Fibroblast of lung (primary cell): Measurements from ENCODE around the gene NSUN2. TPM values are rescaled to one million over a fixed set of nuclear protein-coding genes. Genes with fewer than 3 reads are reported as not detected.

Source experiments
- DNase-seq, 2 donors: peaks; one replicate each; pipeline versions ENCODE4 v3.0.0 to v3.0.0-alpha.2; 2010; ENCODE audit warnings: low read depth in 2 of 2
- H2AFZ ChIP-seq: 2 replicates; pipeline ENCODE4 v1.5.1; 2012; ENCODE audit warnings: low read length, control low read depth, inconsistent platforms
- H3K27ac ChIP-seq: 2 replicates; pipeline ENCODE4 v1.5.1; 2011; ENCODE audit warnings: low read length, control low read depth; ENCODE audit not compliant: insufficient read depth
- H3K27me3 ChIP-seq: 2 replicates; pipeline ENCODE4 v1.5.1; 2011; ENCODE audit warnings: mild to moderate bottlenecking, low read length; ENCODE audit not compliant: control insufficient read depth, insufficient read depth
- H3K36me3 ChIP-seq: 2 replicates; pipeline ENCODE4 v1.5.1; 2011; ENCODE audit warnings: low read length; ENCODE audit not compliant: control insufficient read depth, insufficient read depth
- H3K4me1 ChIP-seq: 2 replicates; pipeline ENCODE4 v1.5.1; 2011; ENCODE audit warnings: low read length; ENCODE audit not compliant: control insufficient read depth, insufficient read depth; ENCODE audit errors: extremely low read depth
- H3K4me2 ChIP-seq: 2 replicates; pipeline ENCODE4 v1.5.1; 2011; ENCODE audit warnings: low read length, control low read depth; ENCODE audit not compliant: insufficient read depth; ENCODE audit errors: extremely low read depth
- H3K4me3 ChIP-seq, 4 experiments: fragments of 200-600 bp in 1 of 4; sonication (generic) in 1 of 4; replicated peaks in 1 of 4; 2 replicates each; pipeline ENCODE4 v1.5.1; 2011 to 2016; ENCODE audit warnings: low read length in 4 of 4, low read depth in 3 of 4, mild to moderate bottlenecking in 3 of 4, control low read depth in 2 of 4, inconsistent platforms in 1 of 4, mixed read lengths in 1 of 4; ENCODE audit not compliant: insufficient read depth in 1 of 4; ENCODE audit errors: control extremely low read depth in 1 of 4
- H3K79me2 ChIP-seq: 2 replicates; pipeline ENCODE4 v1.5.1; 2012; ENCODE audit warnings: mild to moderate bottlenecking, low read length, inconsistent platforms; ENCODE audit not compliant: control insufficient read depth, insufficient read depth
- H3K9ac ChIP-seq: 2 replicates; pipeline ENCODE4 v1.5.1; 2011; ENCODE audit warnings: mild to moderate bottlenecking, low read length, control low read depth; ENCODE audit not compliant: insufficient read depth
- H3K9me3 ChIP-seq: 2 replicates; pipeline ENCODE4 v1.5.1; 2012; ENCODE audit warnings: low read depth, low read length; ENCODE audit not compliant: control insufficient read depth, insufficient read depth
- H4K20me1 ChIP-seq: 2 replicates; pipeline ENCODE4 v1.5.1; 2011; ENCODE audit warnings: low read length; ENCODE audit not compliant: control insufficient read depth, insufficient read depth; ENCODE audit errors: extremely low read depth
- EZH2 ChIP-seq: IDR thresholded peaks from 2 replicates; pipeline ENCODE4 v1.5.1; 2012; ENCODE audit warnings: low read length, control low read depth, mild to moderate bottlenecking; ENCODE audit errors: missing control alignments
- polyA plus RNA-seq, 2 donors: library from polyadenylated mRNA; depleted of rRNA in 1 of 2; stranded (reverse) in 1 of 2; unstranded in 1 of 2; fragments of >200 nt; gene quantifications; 2 replicates each; pipeline ENCODE4 v1.2.1, GENCODE V29; 2011 to 2012; ENCODE audit warnings: missing spikeins in 1 of 2
- total RNA-seq: library from RNA; depleted of rRNA; stranded (reverse); fragments of >200 nt; gene quantifications from 2 replicates; pipeline ENCODE4 v1.2.1, GENCODE V29; 2014
- TF ChIP-seq, protein P1 (sequence below), 2 donors: IDR thresholded peaks in 1 of 2; conservative IDR thresholded peaks in 1 of 2; 1 replicate in 1 of 2; 2 replicates in 1 of 2; pipeline ENCODE4 v1.5.1; 2011 to 2012; ENCODE audit warnings: low read length in 2 of 2, control low read depth in 1 of 2, inconsistent platforms in 1 of 2, low read depth in 1 of 2, mild to moderate bottlenecking in 1 of 2

NSUN2 gene
- total and polyA plus RNA-seq, 2 donors (not counting 1 experiment from before 2014, with no cell fraction given): 40.2 to 43.6 TPM

DNA sequence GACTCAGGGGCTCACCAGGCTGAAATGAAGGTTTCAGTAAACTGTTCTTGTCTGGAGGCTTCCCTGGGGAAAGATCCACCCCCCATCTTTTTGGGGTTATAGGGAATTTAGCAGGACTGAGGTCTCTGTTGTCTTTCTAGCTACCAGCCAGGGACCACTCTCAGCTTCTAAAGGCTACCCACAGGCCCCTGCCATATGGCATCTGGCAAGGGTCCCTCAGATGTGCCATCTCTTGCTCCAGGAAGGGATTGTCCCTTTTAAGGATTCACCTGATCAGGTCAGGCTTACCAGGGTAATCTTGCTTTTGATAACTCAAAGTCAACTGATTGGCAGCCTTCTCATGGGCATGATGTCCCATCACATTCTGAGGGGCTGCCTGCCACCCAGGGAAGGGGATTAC is 65.0 kb downstream of the NSUN2 start:
- Histone ChIP-seq H3K27me3 (no peaks in the 10 kb centered on the region), H3K4me1 (no peaks in the 10 kb centered on the region), H3K4me3 (no peak overlapping the region), H4K20me1 (no peaks in the 10 kb centered on the region), H3K27ac (no peak overlapping the region), H3K9me3 (no peaks in the 10 kb centered on the region), H3K36me3 (no peaks in the 10 kb centered on the region), H2AFZ (no peak overlapping the region), H3K9ac (no peak overlapping the region), H3K4me2 (no peak overlapping the region), H3K79me2 (no peaks in the 10 kb centered on the region)
- no peak for DNase-seq
- TF ChIP-seq, protein P1, sequence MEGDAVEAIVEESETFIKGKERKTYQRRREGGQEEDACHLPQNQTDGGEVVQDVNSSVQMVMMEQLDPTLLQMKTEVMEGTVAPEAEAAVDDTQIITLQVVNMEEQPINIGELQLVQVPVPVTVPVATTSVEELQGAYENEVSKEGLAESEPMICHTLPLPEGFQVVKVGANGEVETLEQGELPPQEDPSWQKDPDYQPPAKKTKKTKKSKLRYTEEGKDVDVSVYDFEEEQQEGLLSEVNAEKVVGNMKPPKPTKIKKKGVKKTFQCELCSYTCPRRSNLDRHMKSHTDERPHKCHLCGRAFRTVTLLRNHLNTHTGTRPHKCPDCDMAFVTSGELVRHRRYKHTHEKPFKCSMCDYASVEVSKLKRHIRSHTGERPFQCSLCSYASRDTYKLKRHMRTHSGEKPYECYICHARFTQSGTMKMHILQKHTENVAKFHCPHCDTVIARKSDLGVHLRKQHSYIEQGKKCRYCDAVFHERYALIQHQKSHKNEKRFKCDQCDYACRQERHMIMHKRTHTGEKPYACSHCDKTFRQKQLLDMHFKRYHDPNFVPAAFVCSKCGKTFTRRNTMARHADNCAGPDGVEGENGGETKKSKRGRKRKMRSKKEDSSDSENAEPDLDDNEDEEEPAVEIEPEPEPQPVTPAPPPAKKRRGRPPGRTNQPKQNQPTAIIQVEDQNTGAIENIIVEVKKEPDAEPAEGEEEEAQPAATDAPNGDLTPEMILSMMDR (conservative IDR thresholded peaks at IDR 0.05 in 1 of 2, IDR thresholded peaks at IDR 0.05 in 1 of 2; ENCODE audit: low read depth in 1 of 2, low read length in 2 of 2): no peak
- no peak for TF ChIP-seq EZH2

DNA sequence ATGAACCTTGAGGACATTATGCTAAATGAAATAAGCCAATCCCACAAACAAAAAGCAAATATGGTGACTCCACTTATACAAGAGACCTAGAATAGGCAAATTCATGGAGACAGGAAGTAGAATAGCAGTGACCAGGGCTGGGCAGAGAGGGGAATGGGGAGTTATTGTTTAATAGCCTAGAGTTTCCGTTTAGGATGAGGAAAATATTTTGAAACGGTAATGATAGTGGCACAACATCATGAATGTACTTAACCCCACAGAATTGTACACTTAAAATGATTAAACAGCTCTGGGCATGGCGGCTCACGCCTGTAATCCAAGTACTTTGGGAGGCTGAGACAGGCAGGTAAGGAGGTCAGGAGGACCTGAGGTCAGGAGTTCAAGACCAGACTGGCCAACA is 65.8 kb downstream of the NSUN2 start:
- no peak for TF ChIP-seq EZH2
- TF ChIP-seq, protein P1 (conservative IDR thresholded peaks at IDR 0.05 in 1 of 2, IDR thresholded peaks at IDR 0.05 in 1 of 2; ENCODE audit: low read depth in 1 of 2, low read length in 2 of 2): no peak

DNA sequence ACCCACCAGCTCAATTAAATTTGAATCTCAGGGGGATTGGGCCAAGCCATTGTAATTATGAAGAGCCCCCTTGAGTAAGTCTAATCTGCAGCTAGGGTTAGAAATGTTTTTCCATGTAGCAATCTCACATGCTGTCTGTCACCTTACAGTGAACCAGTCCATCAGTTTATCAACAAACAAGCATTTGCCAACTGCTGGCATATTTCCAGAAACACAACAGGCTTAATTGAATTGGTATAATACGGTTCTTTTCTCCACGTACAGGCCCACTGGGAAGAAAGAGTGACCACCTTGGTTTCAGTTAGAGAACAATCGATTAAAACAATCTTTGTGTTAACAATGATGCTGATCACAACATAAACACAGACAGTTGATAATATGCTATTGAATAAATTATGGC is 67.4 kb downstream of the NSUN2 start:
- no peak overlapping the region for H2AFZ ChIP-seq
- H3K27ac ChIP-seq: no peak overlapping the region
- H3K9ac ChIP-seq: no peak overlapping the region
- H4K20me1 ChIP-seq: no peaks in the 10 kb centered on the region
- TF ChIP-seq, protein P1 (conservative IDR thresholded peaks at IDR 0.05 in 1 of 2, IDR thresholded peaks at IDR 0.05 in 1 of 2; ENCODE audit: low read depth in 1 of 2, low read length in 2 of 2): no peak
- TF ChIP-seq EZH2: no peak
- no peak overlapping the region for H3K4me3 ChIP-seq
- no peaks in the 10 kb centered on the region for H3K9me3 ChIP-seq
- H3K27me3 ChIP-seq: no peaks in the 10 kb centered on the region
- H3K36me3 ChIP-seq: no peaks in the 10 kb centered on the region
- no peaks in the 10 kb centered on the region for H3K79me2 ChIP-seq
- DNase-seq: no peak
- no peak overlapping the region for H3K4me2 ChIP-seq
- no peaks in the 10 kb centered on the region for H3K4me1 ChIP-seq

More for the DNA sequence above, 65.8 kb downstream of the NSUN2 start:
- H3K4me2 ChIP-seq: no peak overlapping the region
- H3K27ac ChIP-seq: no peak overlapping the region
- H3K79me2 ChIP-seq: no peaks in the 10 kb centered on the region
- no peak overlapping the region for H3K9ac ChIP-seq
- no peaks in the 10 kb centered on the region for H3K4me1 ChIP-seq
- no peaks in the 10 kb centered on the region for H4K20me1 ChIP-seq
- H3K9me3 ChIP-seq: no peaks in the 10 kb centered on the region
- H3K27me3 ChIP-seq: no peaks in the 10 kb centered on the region
- H2AFZ ChIP-seq: no peak overlapping the region
- no peak for DNase-seq
- H3K4me3 ChIP-seq: no peak overlapping the region
- no peaks in the 10 kb centered on the region for H3K36me3 ChIP-seq
